Stimulated activated CD8-positive, alpha-beta memory T cell treated with anti-CD3 and anti-CD28 coated beads, Interleukin-15, amount 100 ng/mL, for 48 hours (primary cell): ENCODE results near the gene STON2.

ENCODE experiments used
- DNase-seq, 2 donors: peaks; one replicate each; pipeline ENCODE4 v3.0.0-alpha.2; 2020; ENCODE audit warnings: low read depth in 2 of 2

Gene STON2

GRCh38 chr14:81331229-81332021 is 68.7 kb downstream of the STON2 start:
- no peak for DNase-seq

- no peak for DNase-seq
Observed at GRCh38 chr14:81330619-81331122, 69.5 kb downstream of the STON2 start.

- no peak for DNase-seq
Observed at GRCh38 chr14:81329640-81330381, 70.3 kb downstream of the STON2 start.

- no peak for DNase-seq
Observed at GRCh38 chr14:81326451-81326850, 73.7 kb downstream of the STON2 start.

- no peak for DNase-seq
Observed at GRCh38 chr14:81324011-81324410, 76.1 kb downstream of the STON2 start.

- DNase-seq: no peak
Observed at GRCh38 chr14:81323093-81323492, 77.0 kb downstream of the STON2 start.

GRCh38 chr14:81319946-81320345 is 80.2 kb downstream of the STON2 start:
- no peak for DNase-seq

GRCh38 chr14:81319314-81319713 is 80.8 kb downstream of the STON2 start:
- DNase-seq: no peak

- no peak for DNase-seq
Observed at GRCh38 chr14:81315341-81315740, 84.8 kb downstream of the STON2 start.

- no peak for DNase-seq
Observed at GRCh38 chr14:81314443-81315175, 85.5 kb downstream of the STON2 start.

GRCh38 chr14:81313775-81314429 is 86.2 kb downstream of the STON2 start:
- DNase-seq: no peak

GRCh38 chr14:81313200-81313599 is 86.9 kb downstream of the STON2 start:
- DNase-seq: no peak

GRCh38 chr14:81312289-81312876 is 87.7 kb downstream of the STON2 start:
- DNase-seq: no peak

- DNase-seq: no peak
Observed at GRCh38 chr14:81311778-81312177, 88.3 kb downstream of the STON2 start.

GRCh38 chr14:81311141-81311540 is 89.0 kb downstream of the STON2 start:
- DNase-seq: no peak

- no peak for DNase-seq
Observed at GRCh38 chr14:81310606-81311005, 89.5 kb downstream of the STON2 start.

- no peak for DNase-seq
Observed at GRCh38 chr14:81309511-81309910, 90.6 kb downstream of the STON2 start.

- no peak for DNase-seq
Observed at GRCh38 chr14:81305743-81306142, 94.4 kb downstream of the STON2 start.

GRCh38 chr14:81305065-81305464 is 95.1 kb downstream of the STON2 start:
- no peak for DNase-seq

GRCh38 chr14:81303258-81303935 is 96.7 kb downstream of the STON2 start:
- DNase-seq: peak; percentile 34 to 39

- no peak for DNase-seq
Observed at GRCh38 chr14:81302638-81303037, 97.5 kb downstream of the STON2 start.
